K562 treated with DMSO at 1 percent for 48 hours (cell line): ENCODE data around the gene MAP3K10. TPM values are rescaled to one million over a fixed set of nuclear protein-coding genes. Genes with fewer than 3 reads are reported as not detected.

Experiments used
- total RNA-seq: library from RNA; unstranded; fragments of 300-600 nt; gene quantifications from 2 replicates; pipeline ENCODE4 v1.2.3, GENCODE V29; 2022; ENCODE audit warnings: low replicate concordance; ENCODE audit errors: extremely low read depth

Gene MAP3K10
- not detected in 2 replicates for total RNA-seq

DNA sequence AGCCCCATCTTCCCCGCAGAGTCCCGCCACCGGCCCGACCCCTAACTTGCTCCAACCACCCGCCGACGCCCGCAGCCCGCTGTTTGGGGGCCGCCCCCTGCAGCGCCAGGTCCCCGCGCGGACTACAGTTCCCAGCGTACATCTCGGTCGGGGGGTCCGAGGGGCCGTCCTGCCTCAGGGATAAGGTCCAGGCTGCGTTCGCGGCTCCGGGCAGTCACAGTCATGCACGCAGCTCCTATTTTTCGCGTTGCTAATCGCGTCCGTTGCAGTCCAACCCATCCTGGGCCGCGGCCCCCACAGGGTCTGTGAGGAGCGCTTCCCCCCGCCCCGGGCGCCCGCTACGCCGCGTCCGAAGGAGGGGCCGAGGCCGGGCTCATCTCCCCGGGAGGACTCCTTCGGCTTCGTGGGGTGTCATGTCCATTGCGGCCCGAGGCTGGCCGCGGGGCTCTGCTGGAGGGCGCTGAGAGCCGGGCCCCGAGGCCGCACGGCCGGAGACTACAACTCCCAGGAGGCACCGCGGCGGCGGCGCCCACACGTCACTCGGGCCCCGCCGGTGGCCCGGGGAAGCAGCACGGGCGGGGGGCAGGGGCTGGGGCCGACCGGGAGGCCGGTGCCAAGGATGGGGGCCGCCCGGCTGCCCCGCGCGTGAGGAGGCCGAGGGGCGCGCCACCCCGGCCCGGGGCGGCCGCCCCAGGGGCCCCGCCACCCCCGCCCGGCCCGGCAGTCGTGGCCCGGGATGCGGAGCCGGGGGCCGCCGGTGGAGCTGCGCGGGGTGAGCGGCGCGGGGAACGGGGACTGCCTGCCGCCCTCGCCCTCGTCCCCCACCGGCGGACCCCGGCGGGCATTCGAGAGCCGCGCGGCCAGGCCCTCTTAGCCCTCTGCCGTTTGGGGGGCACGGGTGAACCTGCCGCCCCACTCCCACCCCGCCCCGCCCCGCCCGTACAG, at the start of gene MAP3K10:
TSS of gene MAP3K10 (plus strand) at position 536 of the 945 bp plus-strand sequence. CDS start 606 bp downstream, outside the sequence.

DNA sequence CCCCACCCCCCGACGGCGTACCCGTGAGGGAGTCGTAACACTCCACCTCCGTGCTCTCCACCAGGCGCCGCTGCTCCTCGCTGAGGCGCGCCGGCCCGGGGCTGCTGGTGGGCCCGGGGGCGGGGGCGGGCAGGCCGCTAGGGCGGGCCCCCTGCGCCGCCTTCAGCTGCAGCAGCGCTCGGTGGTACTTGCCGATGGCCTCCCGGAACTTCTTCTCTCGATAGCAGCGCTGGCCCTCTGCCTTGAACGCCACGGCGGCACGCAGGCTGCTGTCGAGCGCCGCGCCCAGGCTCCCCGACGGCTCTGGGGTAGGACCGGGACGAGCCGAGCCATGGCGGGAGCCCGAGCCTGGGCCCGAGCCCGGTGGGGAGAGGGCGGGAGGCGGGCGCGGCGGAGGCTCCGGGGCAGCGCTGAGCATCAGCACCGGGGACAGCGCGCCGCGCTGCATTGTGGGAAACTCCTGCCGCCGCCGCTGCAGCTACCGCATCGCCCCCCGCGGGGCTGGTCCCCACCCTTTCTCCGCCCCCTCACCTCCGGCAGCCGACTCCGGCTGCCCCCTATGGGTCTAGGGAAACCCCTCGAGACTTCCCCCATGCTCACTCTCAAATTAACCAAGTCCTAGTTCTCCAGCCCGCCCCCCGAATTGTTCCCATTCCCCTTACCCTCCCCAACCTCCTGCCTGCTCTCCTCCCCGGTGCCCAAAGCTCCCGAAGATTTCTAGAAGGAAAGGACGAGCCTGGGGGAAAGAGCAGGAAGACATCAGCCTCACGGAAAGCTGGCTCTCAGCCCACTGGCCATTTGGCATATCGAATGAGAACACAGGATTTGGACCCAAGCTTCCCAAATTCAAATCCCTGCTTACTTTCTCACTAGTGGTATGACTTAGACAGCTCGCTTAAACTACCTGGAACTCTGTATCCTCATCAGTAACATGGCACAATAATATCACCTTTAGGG, 27.0 kb downstream of the MAP3K10 start, which contains the start of gene TTC9B:
TSS of gene TTC9B (minus strand) at position 451 of the 957 bp plus-strand sequence. CDS start at position 448, 3 bp downstream.

Other genes starting within 250 kb of the MAP3K10 start
- gene PSMC4, start 220.3 kb upstream of the MAP3K10 start, total RNA-seq: not detected in 2 replicates
- gene ZNF546, start 194.4 kb upstream of the MAP3K10 start, total RNA-seq: not detected in 2 replicates
- gene ZNF780B, start 135.2 kb upstream of the MAP3K10 start, total RNA-seq: not detected in 2 replicates
- gene ZNF780A, start 100.5 kb upstream of the MAP3K10 start, total RNA-seq: not detected in 2 replicates
- not detected in 2 replicates for gene TTC9B, start 27.0 kb downstream of the MAP3K10 start, total RNA-seq
- gene CCNP, start 35.3 kb downstream of the MAP3K10 start, total RNA-seq: not detected in 2 replicates
- gene AKT2, start 93.9 kb downstream of the MAP3K10 start, total RNA-seq: not detected in 2 replicates
- gene C19orf47, start 157.0 kb downstream of the MAP3K10 start, total RNA-seq: not detected in 2 replicates
- gene PLD3, start 157.3 kb downstream of the MAP3K10 start, total RNA-seq: 354 TPM in 1 of 2 replicates, not detected in the other
- gene HIPK4, start 198.8 kb downstream of the MAP3K10 start, total RNA-seq: not detected in 2 replicates
- gene PRX, start 222.0 kb downstream of the MAP3K10 start, total RNA-seq: not detected in 2 replicates
- not detected in 2 replicates for gene SERTAD1, start 234.6 kb downstream of the MAP3K10 start, total RNA-seq